Osteocyte (in vitro differentiated cells): Measurements from ENCODE around the gene OXCT1. TPM values are rescaled to one million over a fixed set of nuclear protein-coding genes. Genes with fewer than 3 reads are reported as not detected.

Source experiments
- DNase-seq: peaks from one replicate; pipeline ENCODE4 v3.0.0; 2021; ENCODE audit warnings: mixed read lengths; ENCODE audit not compliant: unreplicated experiment; ENCODE audit errors: extremely low spot score
- H3K27ac Mint-ChIP-seq: one replicate; pipeline ENCODE4 v1.8.0; 2021; ENCODE audit warnings: mild to moderate bottlenecking, mixed read lengths; ENCODE audit not compliant: unreplicated experiment
- H3K27me3 Mint-ChIP-seq: one replicate; pipeline ENCODE4 v1.8.0; 2021; ENCODE audit warnings: mixed read lengths; ENCODE audit not compliant: unreplicated experiment
- H3K36me3 Mint-ChIP-seq: one replicate; pipeline ENCODE4 v1.8.0; 2021; ENCODE audit warnings: mixed read lengths; ENCODE audit not compliant: unreplicated experiment
- H3K4me1 Mint-ChIP-seq: one replicate; pipeline ENCODE4 v1.8.0; 2021; ENCODE audit warnings: mixed read lengths; ENCODE audit not compliant: unreplicated experiment
- H3K4me3 Mint-ChIP-seq: one replicate; pipeline ENCODE4 v1.8.0; 2021; ENCODE audit warnings: mild to moderate bottlenecking, moderate library complexity, mixed read lengths; ENCODE audit not compliant: unreplicated experiment
- H3K9me3 Mint-ChIP-seq: one replicate; pipeline ENCODE4 v1.8.0; 2021; ENCODE audit warnings: mixed read lengths; ENCODE audit not compliant: unreplicated experiment
- CTCF ChIP-seq: fragments of 200-600 bp; sonication (generic); IDR thresholded peaks from 2 replicates; pipeline ENCODE4 v1.5.0; 2021; ENCODE audit warnings: antibody characterized with exemption, mild to moderate bottlenecking, moderate library complexity
- total RNA-seq: library from RNA; stranded (reverse); gene quantifications from 2 replicates; pipeline ENCODE4 v1.2.1, GENCODE V29; 2021

Gene OXCT1
- total RNA-seq, 1 donor from 2014 or later: 41.9 TPM

DNA sequence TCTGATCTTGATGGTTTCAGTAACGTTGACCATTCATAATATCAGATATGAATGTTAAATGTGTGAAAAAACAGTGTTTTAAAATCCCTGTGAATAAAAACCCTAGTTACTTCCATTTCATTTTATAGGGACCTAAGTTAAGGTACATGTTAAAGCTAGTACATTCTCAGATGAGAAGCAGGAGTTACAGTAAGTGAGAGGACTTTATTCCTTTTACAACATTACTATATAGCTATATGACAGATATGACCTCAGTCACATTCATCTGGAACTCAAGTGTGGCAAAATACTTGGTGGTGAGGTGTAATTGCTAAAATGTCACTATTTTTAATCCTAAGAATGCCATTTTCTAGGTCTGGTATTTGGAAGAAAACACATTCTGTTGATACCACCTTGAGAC is 96.4 kb downstream of the OXCT1 start:
- peaks cover 8% of the 10 kb centered on the region for H3K36me3 Mint-ChIP-seq
- H3K4me3 Mint-ChIP-seq: no peak overlapping the region
- no peaks in the 10 kb centered on the region for H3K9me3 Mint-ChIP-seq
- TF ChIP-seq CTCF: no peak
- peaks cover 43% of the 10 kb centered on the region for H3K4me1 Mint-ChIP-seq
- no peaks in the 10 kb centered on the region for H3K27me3 Mint-ChIP-seq
- DNase-seq: no peak
- no peak overlapping the region for H3K27ac Mint-ChIP-seq

- peaks cover 43% of the 10 kb centered on the region for H3K4me1 Mint-ChIP-seq
- no peaks in the 10 kb centered on the region for H3K27me3 Mint-ChIP-seq
- no peak for DNase-seq
- peaks cover 8% of the 10 kb centered on the region for H3K36me3 Mint-ChIP-seq
- no peak for TF ChIP-seq CTCF
- no peak overlapping the region for H3K4me3 Mint-ChIP-seq
- no peak overlapping the region for H3K27ac Mint-ChIP-seq
- H3K9me3 Mint-ChIP-seq: no peaks in the 10 kb centered on the region
Measured at GRCh38 chr5:41772785-41773442, 97.3 kb downstream of the OXCT1 start.

- peaks cover 39% of the 10 kb centered on the region for H3K4me1 Mint-ChIP-seq
- no peaks in the 10 kb centered on the region for H3K9me3 Mint-ChIP-seq
- H3K4me3 Mint-ChIP-seq: no peak overlapping the region
- no peaks in the 10 kb centered on the region for H3K27me3 Mint-ChIP-seq
- no peak overlapping the region for H3K27ac Mint-ChIP-seq
- no peak for TF ChIP-seq CTCF
- H3K36me3 Mint-ChIP-seq: peaks cover 8% of the 10 kb centered on the region
- no peak for DNase-seq
Measured at GRCh38 chr5:41772056-41772455, 98.2 kb downstream of the OXCT1 start.

- no peak for DNase-seq
- peak overlapping the region; percentile 23 for H3K27ac Mint-ChIP-seq
- no peaks in the 10 kb centered on the region for H3K27me3 Mint-ChIP-seq
- H3K4me1 Mint-ChIP-seq: peaks cover 30% of the 10 kb centered on the region
- no peak overlapping the region for H3K4me3 Mint-ChIP-seq
- no peak for TF ChIP-seq CTCF
- H3K9me3 Mint-ChIP-seq: no peaks in the 10 kb centered on the region
- H3K36me3 Mint-ChIP-seq: peaks cover 8% of the 10 kb centered on the region
Measured at GRCh38 chr5:41770799-41771198, 99.4 kb downstream of the OXCT1 start.

- Mint-ChIP-seq H3K27me3 (no peaks in the 10 kb centered on the region), H3K9me3 (no peaks in the 10 kb centered on the region), H3K4me1 (peaks cover 39% of the 10 kb centered on the region), H3K27ac (no peak overlapping the region), H3K4me3 (no peak overlapping the region), H3K36me3 (peaks cover 8% of the 10 kb centered on the region)
- no peak for TF ChIP-seq CTCF
- DNase-seq: no peak
Measured at GRCh38 chr5:41768692-41769091, 101.5 kb downstream of the OXCT1 start.
